K562 (cell line): ENCODE results near the gene P2RY11. TPM values are rescaled to one million over a fixed set of nuclear protein-coding genes. Genes with fewer than 3 reads are reported as not detected.

Experiments used
- BMI1 ChIP-seq: fragments of 150-350 bp; IDR thresholded peaks from 2 replicates; pipeline ENCODE4 v1.6.1; 2014; ENCODE audit warnings: low read length
- BRF1 ChIP-seq: IDR thresholded peaks from 3 replicates; pipeline ENCODE4 v1.6.1; 2011; ENCODE audit warnings: borderline replicate concordance, mild to moderate bottlenecking; ENCODE audit not compliant: insufficient read length; ENCODE audit errors: extremely low read depth
- CHD2 ChIP-seq: IDR thresholded peaks from 2 replicates; pipeline ENCODE4 v1.6.1; 2011; ENCODE audit warnings: low read depth, low read length
- CREM ChIP-seq: IDR thresholded peaks from 2 replicates; pipeline ENCODE4 v1.6.1; 2014; ENCODE audit warnings: antibody characterized with exemption, low read depth
- DIDO1 ChIP-seq: fragments of 450-650 bp; IDR thresholded peaks from 2 replicates; pipeline ENCODE4 v1.6.1; 2016; ENCODE audit warnings: low read depth, missing biosample characterization, missing genetic modification characterization
- FOXA3 ChIP-seq, 2 experiments: fragments of 450-650 bp in 1 of 2; sonication (generic) in 1 of 2; formaldehyde crosslinking; IDR thresholded peaks in 1 of 2; conservative IDR thresholded peaks in 1 of 2; 2 replicates each; pipeline versions ENCODE4 v1.4.0 to v1.8.0; 2020 to 2022; ENCODE audit warnings: mild to moderate bottlenecking in 2 of 2, missing genetic modification reagents in 1 of 2
- HDAC8 ChIP-seq: fragments of 450-650 bp; IDR thresholded peaks from 2 replicates; pipeline ENCODE4 v1.6.1; 2016; ENCODE audit warnings: mild to moderate bottlenecking, missing genetic modification characterization, moderate library complexity, missing compliant biosample characterization
- HNRNPL ChIP-seq: fragments of 200-400 bp; formaldehyde crosslinking; IDR thresholded peaks from 2 replicates; pipeline ENCODE4 v1.6.1; 2017; ENCODE audit warnings: low read depth, mild to moderate bottlenecking, low read length
- ILF3 ChIP-seq: fragments of 450-650 bp; IDR thresholded peaks from 2 replicates; pipeline ENCODE4 v1.6.1; 2018; ENCODE audit warnings: antibody characterized with exemption, mild to moderate bottlenecking, moderate library complexity, borderline replicate concordance
- KLF1 ChIP-seq: fragments of 450-650 bp; IDR thresholded peaks from 2 replicates; pipeline ENCODE4 v1.6.1; 2016; ENCODE audit warnings: missing genetic modification characterization, missing compliant biosample characterization
- LARP7 ChIP-seq: fragments of 450-650 bp; IDR thresholded peaks from 2 replicates; pipeline ENCODE4 v1.6.1; 2016
- LCOR ChIP-seq: sonication (generic); formaldehyde crosslinking; IDR thresholded peaks from 2 replicates; pipeline ENCODE4 v1.8.0; 2022; ENCODE audit warnings: mild to moderate bottlenecking, missing genetic modification reagents
- MCM2 ChIP-seq: fragments of 450-650 bp; IDR thresholded peaks from 2 replicates; pipeline ENCODE4 v1.6.1; 2017; ENCODE audit warnings: low read depth, mild to moderate bottlenecking
- MCM7 ChIP-seq, 2 experiments: fragments of 450-650 bp; IDR thresholded peaks; 2 replicates each; pipeline ENCODE4 v1.6.1; 2016 to 2018
- NFRKB ChIP-seq: fragments of 450-650 bp; IDR thresholded peaks from 2 replicates; pipeline ENCODE4 v1.6.1; 2016; ENCODE audit warnings: low read depth
- POLR3A ChIP-seq: IDR thresholded peaks from 2 replicates; pipeline ENCODE4 v1.6.1; 2011; ENCODE audit warnings: borderline replicate concordance, mild to moderate bottlenecking, moderate library complexity; ENCODE audit not compliant: insufficient read length, insufficient read depth; ENCODE audit errors: extremely low read depth
- PRMT5 ChIP-seq: sonication (generic); formaldehyde crosslinking; IDR thresholded peaks from 2 replicates; pipeline ENCODE4 v1.5.0; 2020; ENCODE audit warnings: missing genetic modification reagents
- RBM17 ChIP-seq: fragments of 200-400 bp; formaldehyde crosslinking; IDR thresholded peaks from 2 replicates; pipeline ENCODE4 v1.6.1; 2017; ENCODE audit warnings: low read depth, mild to moderate bottlenecking, low read length, borderline replicate concordance
- SETDB1 ChIP-seq: IDR thresholded peaks from one replicate; pipeline ENCODE4 v1.6.1; 2012; ENCODE audit warnings: low read length, control low read depth, inconsistent platforms
- SRSF3 ChIP-seq: fragments of 200-400 bp; formaldehyde crosslinking; IDR thresholded peaks from 2 replicates; pipeline ENCODE4 v1.6.1; 2016; ENCODE audit warnings: mild to moderate bottlenecking, low read length, moderate library complexity; ENCODE audit not compliant: insufficient read depth
- TAF1 ChIP-seq: IDR thresholded peaks from 2 replicates; pipeline ENCODE4 v1.6.1; 2011; ENCODE audit warnings: mild to moderate bottlenecking, low read length, moderate library complexity; ENCODE audit not compliant: insufficient read depth, control insufficient read depth, severe bottlenecking; ENCODE audit errors: extremely low read depth
- XRCC4 ChIP-seq: IDR thresholded peaks from one replicate; pipeline ENCODE4 v1.6.1; 2011; ENCODE audit not compliant: insufficient read depth, insufficient read length; ENCODE audit errors: extremely low read depth
- ZFP36 ChIP-seq: fragments of 150-350 bp; IDR thresholded peaks from 2 replicates; pipeline ENCODE4 v1.6.1; 2018; ENCODE audit warnings: low read length, low read depth; ENCODE audit not compliant: partially characterized antibody
- ZKSCAN8 ChIP-seq: fragments of 200-800 bp; sonication (Bioruptor generic); IDR thresholded peaks from 2 replicates; pipeline ENCODE4 v1.6.1; 2016; ENCODE audit warnings: missing genetic modification characterization, missing compliant biosample characterization
- ZNF212 ChIP-seq: fragments of 450-650 bp; formaldehyde crosslinking; IDR thresholded peaks from 2 replicates; pipeline ENCODE4 v1.4.0; 2020; ENCODE audit warnings: mild to moderate bottlenecking
- ZNF384 ChIP-seq: IDR thresholded peaks from 2 replicates; pipeline ENCODE4 v1.6.1; 2012; ENCODE audit warnings: low read depth, low read length, improper control_type of control experiment
- ZNF57 ChIP-seq: fragments of 450-650 bp; formaldehyde crosslinking; IDR thresholded peaks from 2 replicates; pipeline ENCODE4 v1.4.0; 2020; ENCODE audit warnings: mild to moderate bottlenecking, moderate library complexity
- polyA plus RNA-seq, 8 experiments: library from polyadenylated mRNA; depleted of rRNA in 4 of 8; stranded (reverse) in 5 of 8; unstranded in 3 of 8; fragments of >200 nt; fragmentation: Nextera tagmentation in 2 of 8; fragmentation: Illumina TruSeq in 1 of 8; extraction: Ambion mirVana in 2 of 8; extraction: Trizol in 1 of 8; gene quantifications; 2 replicates each; pipeline versions ENCODE4 v1.2.1 to v1.2.3, GENCODE V29; 2011 to 2014; ENCODE audit warnings: inconsistent platforms in 1 of 8, missing spikeins in 1 of 8
- total RNA-seq, 7 experiments: library from RNA; depleted of rRNA in 6 of 7; stranded (reverse); fragments of >200 nt in 6 of 7; fragmentation: Illumina TruSeq in 2 of 7; extraction: Trizol in 2 of 7; gene quantifications; 2 replicates each; pipeline versions ENCODE4 v1.2.1 to v1.2.3, GENCODE V29; 2011 to 2021; ENCODE audit warnings: low replicate concordance in 1 of 7
- TF ChIP-seq, protein P1 (sequence below): fragments of 450-650 bp; formaldehyde crosslinking; IDR thresholded peaks from 2 replicates; pipeline ENCODE4 v1.4.0; 2020; ENCODE audit warnings: mild to moderate bottlenecking
- TF ChIP-seq, protein P2 (sequence below): sonication (generic); formaldehyde crosslinking; IDR thresholded peaks from 2 replicates; pipeline ENCODE4 v1.8.0; 2022; ENCODE audit warnings: missing genetic modification reagents, mild to moderate bottlenecking, borderline replicate concordance

P2RY11 gene
- total and polyA plus RNA-seq, 9 of the 15 experiments (the other 6 are each of a cell fraction or from before 2014, with no cell fraction given), result 0.03 to 10.1 (median 1.5) TPM

DNA sequence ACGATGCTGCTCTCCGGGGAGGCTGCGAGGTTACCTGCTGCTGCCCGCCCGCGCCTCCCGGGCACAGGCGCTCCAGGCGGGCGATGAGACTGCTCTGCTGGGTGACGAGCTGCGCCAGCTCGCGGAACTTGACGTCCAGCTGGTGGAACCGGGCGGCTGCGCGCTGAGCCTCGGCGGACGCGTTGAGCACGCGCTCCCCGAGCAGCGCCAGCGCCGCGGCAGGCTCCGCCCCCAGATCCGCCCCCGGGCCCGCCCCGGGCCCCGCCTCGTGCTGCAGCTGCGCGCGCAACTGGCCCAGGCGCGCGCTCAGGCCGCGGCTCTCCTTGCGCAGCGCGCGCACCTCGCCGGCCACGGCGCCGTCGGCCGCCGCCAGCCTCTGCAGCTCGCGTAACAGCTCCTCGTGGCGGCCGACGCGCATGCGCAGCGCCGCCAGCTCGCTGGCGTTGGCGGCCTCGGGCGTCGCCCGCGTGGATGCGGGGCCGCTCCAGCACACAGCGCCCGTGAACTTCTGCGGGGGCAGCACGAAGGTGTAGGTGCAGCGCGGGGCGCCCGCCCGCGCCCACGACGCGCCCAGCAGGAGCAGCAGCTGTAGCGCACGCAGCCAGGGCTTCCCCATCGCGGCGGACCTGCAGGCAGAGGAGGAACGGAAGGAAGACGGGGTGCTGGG, 15.4 kb upstream of the P2RY11 start (continued):
- TF ChIP-seq MCM2 (no peak), TAF1 (no peak), LARP7 (no peak), ZNF384 (no peak), SETDB1 (peak; percentile 51), ZFP36 (no peak), BRF1 (no peak), HNRNPL (peak; percentile 57; the same call in 1 of the 2 replicates), LCOR (no peak; the same call in 1 of the 2 replicates), CREM (peak; percentile 57), ZKSCAN8 (CRISPR knock-in tag) (no peak), DIDO1 (tag) (no peak), POLR3A (no peak), XRCC4 (no peak), RBM17 (no peak), NFRKB (no peak), PRMT5 (CRISPR knock-in tag) (no peak), KLF1 (tag) (peak; percentile 83), CHD2 (no peak), HDAC8 (tag) (peak; percentile 66; the same call in 1 of the 2 replicates), ZNF212 (CRISPR knock-in tag) (no peak), SRSF3 (no peak), BMI1 (no peak), ZNF57 (CRISPR knock-in tag) (no peak), FOXA3 (CRISPR knock-in tag; conservative IDR thresholded peaks at IDR 0.05 in 1 of 2, IDR thresholded peaks at IDR 0.05 in 1 of 2) (no peak), MCM7 (IDR thresholded peaks at IDR 0.05) (no peak), ILF3 (no peak)
- TF ChIP-seq, protein P1, sequence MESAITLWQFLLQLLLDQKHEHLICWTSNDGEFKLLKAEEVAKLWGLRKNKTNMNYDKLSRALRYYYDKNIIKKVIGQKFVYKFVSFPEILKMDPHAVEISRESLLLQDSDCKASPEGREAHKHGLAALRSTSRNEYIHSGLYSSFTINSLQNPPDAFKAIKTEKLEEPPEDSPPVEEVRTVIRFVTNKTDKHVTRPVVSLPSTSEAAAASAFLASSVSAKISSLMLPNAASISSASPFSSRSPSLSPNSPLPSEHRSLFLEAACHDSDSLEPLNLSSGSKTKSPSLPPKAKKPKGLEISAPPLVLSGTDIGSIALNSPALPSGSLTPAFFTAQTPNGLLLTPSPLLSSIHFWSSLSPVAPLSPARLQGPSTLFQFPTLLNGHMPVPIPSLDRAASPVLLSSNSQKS (CRISPR knock-in tag), result no peak
- TF ChIP-seq, protein P2, sequence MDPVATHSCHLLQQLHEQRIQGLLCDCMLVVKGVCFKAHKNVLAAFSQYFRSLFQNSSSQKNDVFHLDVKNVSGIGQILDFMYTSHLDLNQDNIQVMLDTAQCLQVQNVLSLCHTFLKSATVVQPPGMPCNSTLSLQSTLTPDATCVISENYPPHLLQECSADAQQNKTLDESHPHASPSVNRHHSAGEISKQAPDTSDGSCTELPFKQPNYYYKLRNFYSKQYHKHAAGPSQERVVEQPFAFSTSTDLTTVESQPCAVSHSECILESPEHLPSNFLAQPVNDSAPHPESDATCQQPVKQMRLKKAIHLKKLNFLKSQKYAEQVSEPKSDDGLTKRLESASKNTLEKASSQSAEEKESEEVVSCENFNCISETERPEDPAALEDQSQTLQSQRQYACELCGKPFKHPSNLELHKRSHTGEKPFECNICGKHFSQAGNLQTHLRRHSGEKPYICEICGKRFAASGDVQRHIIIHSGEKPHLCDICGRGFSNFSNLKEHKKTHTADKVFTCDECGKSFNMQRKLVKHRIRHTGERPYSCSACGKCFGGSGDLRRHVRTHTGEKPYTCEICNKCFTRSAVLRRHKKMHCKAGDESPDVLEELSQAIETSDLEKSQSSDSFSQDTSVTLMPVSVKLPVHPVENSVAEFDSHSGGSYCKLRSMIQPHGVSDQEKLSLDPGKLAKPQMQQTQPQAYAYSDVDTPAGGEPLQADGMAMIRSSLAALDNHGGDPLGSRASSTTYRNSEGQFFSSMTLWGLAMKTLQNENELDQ (CRISPR knock-in tag), result no peak
